GM12891 (cell line): Measurements from ENCODE around the gene CCDC124. TPM values are rescaled to one million over a fixed set of nuclear protein-coding genes. Genes with fewer than 3 reads are reported as not detected.
"Not testable (repeated sequence)": the region's sequence is repeated elsewhere in the genome, so short reads cannot be mapped to it uniquely, and the experiment has no call there.

Source experiments
- DNase-seq: peaks from one replicate; pipeline ENCODE4 v3.0.0; 2011; ENCODE audit warnings: low spot score; ENCODE audit not compliant: insufficient read length
- FAIRE-seq: peaks from 2 replicates; lab custom pipeline; 2011; peaks lifted over from hg19 to GRCh38; lab: Jason Lieb, UNC
- PAX5 ChIP-seq: IDR thresholded peaks from 2 replicates; pipeline ENCODE4 v1.6.1; 2011; ENCODE audit warnings: low read length, moderate library complexity, mild to moderate bottlenecking; ENCODE audit not compliant: insufficient read depth, severe bottlenecking
- POLR2A ChIP-seq: IDR thresholded peaks from 2 replicates; pipeline ENCODE4 v1.6.1; 2011; ENCODE audit warnings: low read depth, low read length, control low read depth
- POLR2AphosphoS5 ChIP-seq: IDR thresholded peaks from 2 replicates; pipeline ENCODE4 v1.6.1; 2011; ENCODE audit warnings: low read depth, low read length, control low read depth
- POU2F2 ChIP-seq: IDR thresholded peaks from 2 replicates; pipeline ENCODE4 v1.6.1; 2011; ENCODE audit warnings: low read depth, mild to moderate bottlenecking, control low read depth, low read length, moderate library complexity
- SPI1 ChIP-seq: IDR thresholded peaks from 2 replicates; pipeline ENCODE4 v1.6.1; 2011; ENCODE audit warnings: low read depth, low read length, control low read depth
- TAF1 ChIP-seq: IDR thresholded peaks from 2 replicates; pipeline ENCODE4 v1.6.1; 2011; ENCODE audit warnings: low read depth, low read length, control low read depth
- polyA plus RNA-seq: library from polyadenylated mRNA; unstranded; fragments of >200 nt; gene quantifications from one replicate; pipeline ENCODE4 v1.2.1, GENCODE V29; 2012; ENCODE audit warnings: low read depth, missing spikeins, inconsistent platforms; ENCODE audit not compliant: missing spikeins

Gene CCDC124
- 79.4 TPM for polyA plus RNA-seq

GRCh38 chr19:17932485-17933338 lies at the start of gene CCDC124:
Gene CCDC124, plus strand, starts transcription at chr19:17933015. Its CDS starts 3,406 bp downstream, at chr19:17936421.
- FAIRE-seq (peak; percentile 94), DNase-seq (peak; percentile 92)
- no peak for TF ChIP-seq TAF1
- no peak for TF ChIP-seq POLR2AphosphoS5
- TF ChIP-seq SPI1: no peak
- peak; percentile 84; the same call in 1 of the 2 replicates for TF ChIP-seq POU2F2
- TF ChIP-seq POLR2A: peak; percentile 53; the same call in 1 of the 2 replicates
- peak; percentile 30 for TF ChIP-seq PAX5

- no peak for FAIRE-seq
- TF ChIP-seq TAF1: no peak
- no peak for TF ChIP-seq POU2F2
- no peak for TF ChIP-seq POLR2A
- no peak for TF ChIP-seq PAX5
- no peak for TF ChIP-seq POLR2AphosphoS5
- no peak for TF ChIP-seq SPI1
- DNase-seq: no peak
These were observed 49.0 kb upstream of the CCDC124 start for GRCh38 chr19:17883627-17884410.

- FAIRE-seq: peak; percentile 83
- TF ChIP-seq POLR2A: no peak
- peak; percentile 83 for TF ChIP-seq POU2F2
- no peak for DNase-seq
These were observed 46.3 kb upstream of the CCDC124 start for GRCh38 chr19:17886515-17886914.

GRCh38 chr19:17887221-17887620 lies 45.6 kb upstream of the CCDC124 start:
- not testable (repeated sequence) for FAIRE-seq, DNase-seq

- TF ChIP-seq PAX5 (no peak), POU2F2 (no peak), TAF1 (no peak), POLR2AphosphoS5 (no peak), POLR2A (no peak), SPI1 (no peak)
- no peak for DNase-seq
- no peak for FAIRE-seq
These were observed 44.6 kb upstream of the CCDC124 start for GRCh38 chr19:17888260-17888659.

- TF ChIP-seq PAX5 (no peak), POU2F2 (no peak), POLR2AphosphoS5 (no peak), TAF1 (no peak), POLR2A (no peak), SPI1 (no peak)
- no peak for FAIRE-seq
- DNase-seq: no peak
These were observed 43.1 kb upstream of the CCDC124 start for GRCh38 chr19:17889609-17890214.

- FAIRE-seq (no peak), DNase-seq (no peak)
- TF ChIP-seq SPI1 (no peak), POLR2A (no peak), TAF1 (no peak), POU2F2 (no peak), PAX5 (no peak), POLR2AphosphoS5 (no peak)
These were observed 39.0 kb upstream of the CCDC124 start for GRCh38 chr19:17893766-17894165.

GRCh38 chr19:17902701-17903100 lies 30.1 kb upstream of the CCDC124 start:
- DNase-seq (no peak), FAIRE-seq (no peak)
- TF ChIP-seq SPI1: no peak
- TF ChIP-seq POLR2AphosphoS5: no peak
- TF ChIP-seq TAF1: no peak
- TF ChIP-seq PAX5: no peak
- TF ChIP-seq POU2F2: no peak
- TF ChIP-seq POLR2A: no peak

GRCh38 chr19:17908244-17908643 lies 24.6 kb upstream of the CCDC124 start:
- DNase-seq (no peak), FAIRE-seq (no peak)
- TF ChIP-seq SPI1: no peak
- no peak for TF ChIP-seq TAF1
- TF ChIP-seq POU2F2: no peak
